Mesodermal cell (in vitro differentiated cells): Measurements from ENCODE around the gene NT5C1A.

Experiments
- H3K27ac ChIP-seq: 2 replicates; pipeline ENCODE4 v1.7.0; 2013; ENCODE audit warnings: mild to moderate bottlenecking, low read depth, low read length, moderate library complexity; ENCODE audit not compliant: severe bottlenecking
- H3K36me3 ChIP-seq: 2 replicates; pipeline ENCODE4 v1.7.1; 2013; ENCODE audit warnings: mild to moderate bottlenecking, low read length, moderate library complexity; ENCODE audit not compliant: control insufficient read depth, insufficient read depth
- H3K4me1 ChIP-seq: one replicate; pipeline ENCODE4 v1.7.1; 2013; ENCODE audit warnings: mild to moderate bottlenecking, low read length; ENCODE audit not compliant: insufficient read depth, control insufficient read depth, poor library complexity, severe bottlenecking
- H3K4me3 ChIP-seq: 2 replicates; pipeline ENCODE4 v1.7.0; 2013; ENCODE audit warnings: low read length, control low read depth, mild to moderate bottlenecking; ENCODE audit not compliant: insufficient read depth, poor library complexity, severe bottlenecking; ENCODE audit errors: extremely low read depth
- H3K9me3 ChIP-seq: 2 replicates; pipeline ENCODE4 v1.7.1; 2013; ENCODE audit warnings: mild to moderate bottlenecking, low read length, moderate library complexity; ENCODE audit not compliant: control insufficient read depth
- WGBS, 2 experiments: methylation state at CpG; one replicate each; pipeline ENCODE4 v1.1.5; 2013; ENCODE audit warnings: missing lambda C conversion rate in 2 of 2; ENCODE audit not compliant: insufficient coverage in 2 of 2; 5-methylcytosine and 5-hydroxymethylcytosine counted together

Gene NT5C1A

DNA sequence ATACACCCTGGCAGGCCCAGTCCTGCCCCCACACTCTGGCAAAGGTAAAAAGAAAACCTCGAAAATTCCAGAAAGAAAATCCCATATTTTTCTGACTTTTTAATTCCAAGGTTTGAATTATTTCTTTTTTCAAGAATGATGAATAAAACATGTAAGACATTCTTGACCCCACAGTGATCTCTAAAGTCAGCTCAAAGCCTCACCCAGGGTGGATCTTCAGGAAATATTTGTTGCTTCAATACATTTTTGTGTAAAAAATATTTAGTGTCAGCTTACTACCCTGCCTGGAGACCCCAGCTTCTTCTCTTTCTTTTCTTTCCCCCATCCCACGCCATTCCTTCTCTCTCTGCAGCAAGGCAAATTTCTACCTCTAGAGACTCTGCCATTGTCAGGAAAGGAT is 7.0 kb upstream of the NT5C1A start:
- no peak overlapping the region for H3K27ac ChIP-seq
- peaks cover 5% of the 10 kb centered on the region for H3K4me1 ChIP-seq
- WGBS, 2 experiments = 60% methylated on average over 1 of the region's 2 CpGs; no CpG with 5 or more reads in 1 of the 2 experiments
- H3K4me3 ChIP-seq = no peak overlapping the region
- no peaks in the 10 kb centered on the region for H3K36me3 ChIP-seq
- H3K9me3 ChIP-seq = no peaks in the 10 kb centered on the region

DNA sequence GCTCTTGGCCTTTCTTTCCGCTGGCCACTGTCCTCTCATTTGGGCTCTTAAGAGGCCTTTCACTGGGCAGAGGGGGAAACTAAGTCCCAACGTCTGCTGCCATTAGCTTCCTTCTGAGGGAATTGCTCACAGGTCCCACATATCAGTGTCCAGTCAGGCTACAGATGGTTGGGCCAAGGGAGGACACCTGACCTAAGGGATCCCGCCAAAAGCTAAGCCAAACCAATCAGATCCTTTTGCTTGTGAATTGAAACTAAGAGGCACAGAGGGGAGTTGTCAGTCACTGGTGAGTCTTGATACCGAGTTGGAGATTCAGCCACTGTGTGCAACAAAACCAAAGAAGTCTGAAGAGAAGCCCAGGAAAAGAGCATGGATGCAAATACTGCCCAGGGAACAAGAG is 5.7 kb upstream of the NT5C1A start:
- Histone ChIP-seq H3K9me3 (no peaks in the 10 kb centered on the region), H3K36me3 (no peaks in the 10 kb centered on the region), H3K4me1 (peaks cover 5% of the 10 kb centered on the region), H3K27ac (no peak overlapping the region), H3K4me3 (no peak overlapping the region)
- 54 to 62% methylated on average over 3 to 4 of the region's 4 CpGs for WGBS, 2 experiments

DNA sequence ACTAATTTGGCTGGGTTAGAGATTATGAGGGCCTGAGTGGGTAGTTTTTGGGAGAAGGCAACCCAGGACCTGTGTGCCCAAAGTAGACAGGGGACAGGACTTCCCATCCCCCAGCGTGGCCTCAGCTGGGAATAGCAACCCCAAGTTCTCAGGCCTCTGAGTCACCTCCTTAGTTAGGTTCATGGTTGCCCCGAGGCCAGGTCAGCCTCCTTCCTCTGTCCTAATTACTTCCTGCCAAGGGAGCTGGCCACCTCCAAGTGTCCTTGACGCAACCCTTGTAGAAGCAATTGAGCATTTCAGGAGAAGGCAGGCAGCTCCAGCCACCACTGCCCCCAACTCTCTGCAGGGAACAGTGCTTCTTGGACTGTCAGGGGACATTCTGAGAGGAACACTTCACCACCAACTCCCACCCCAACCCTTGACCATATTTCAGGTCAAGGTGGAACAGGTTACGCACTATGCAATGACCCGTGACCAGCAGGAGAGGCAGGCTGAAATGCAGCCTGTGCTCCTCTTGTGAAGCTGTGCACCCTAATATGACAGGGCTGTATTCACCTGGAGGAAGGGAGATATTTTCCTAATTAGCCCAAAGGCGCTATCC is 5.1 kb upstream of the NT5C1A start:
- Histone ChIP-seq H3K36me3 (no peaks in the 10 kb centered on the region), H3K4me3 (no peak overlapping the region), H3K4me1 (peaks cover 5% of the 10 kb centered on the region), H3K27ac (no peak overlapping the region), H3K9me3 (no peaks in the 10 kb centered on the region)
- 69 to 79% methylated on average over 6 of the region's 6 CpGs for WGBS, 2 experiments

DNA sequence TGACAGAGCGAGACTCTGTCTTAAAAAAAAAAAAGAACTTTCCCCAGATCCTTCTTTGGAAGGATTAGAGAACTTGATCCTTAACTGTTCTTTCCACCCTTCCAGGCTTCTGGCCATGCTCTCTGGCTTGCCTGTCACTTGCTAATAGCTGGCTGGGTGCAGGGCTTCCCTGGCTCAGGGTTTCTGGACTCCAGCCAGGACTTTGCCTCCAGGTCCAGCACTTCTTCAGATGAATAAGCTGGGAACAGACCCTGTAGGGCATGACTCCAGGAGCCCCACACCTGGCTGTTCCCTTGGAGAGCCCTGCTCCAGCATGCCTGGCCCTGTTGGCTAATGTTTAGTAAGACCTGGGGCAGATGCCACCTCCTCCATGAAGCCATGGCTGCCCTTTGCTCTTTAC is 3.3 kb upstream of the NT5C1A start:
- no peak overlapping the region for H3K4me3 ChIP-seq
- WGBS, 2 experiments = 100% methylated on average over 1 of the region's 1 CpG
- no peaks in the 10 kb centered on the region for H3K36me3 ChIP-seq
- H3K27ac ChIP-seq = no peak overlapping the region
- H3K4me1 ChIP-seq = peaks cover 14% of the 10 kb centered on the region
- H3K9me3 ChIP-seq = no peaks in the 10 kb centered on the region

DNA sequence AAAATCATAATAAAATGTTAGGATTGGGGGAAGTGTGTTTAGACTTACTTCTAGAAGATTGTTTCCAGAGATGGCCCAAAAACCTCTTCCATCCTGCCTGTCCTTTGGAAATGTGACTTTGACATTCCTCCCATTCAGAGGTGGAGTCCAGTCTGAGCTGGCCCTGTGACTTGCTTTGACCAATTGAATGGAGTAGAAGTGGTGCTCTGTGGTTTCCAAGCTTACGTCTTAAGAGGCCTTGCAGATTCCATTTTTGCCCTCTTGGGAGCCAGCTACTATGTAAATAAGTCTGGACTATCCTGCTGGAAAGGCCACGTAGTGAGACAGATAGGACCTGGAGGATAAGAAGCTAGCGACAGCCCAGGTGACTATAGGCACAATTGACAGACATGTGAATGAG is 1.3 kb upstream of the NT5C1A start:
- peaks cover 14% of the 10 kb centered on the region for H3K4me1 ChIP-seq
- H3K27ac ChIP-seq = no peak overlapping the region
- WGBS, 2 experiments = 69 to 74% methylated on average over 3 of the region's 3 CpGs
- H3K36me3 ChIP-seq = no peaks in the 10 kb centered on the region
- no peak overlapping the region for H3K4me3 ChIP-seq
- no peaks in the 10 kb centered on the region for H3K9me3 ChIP-seq

DNA sequence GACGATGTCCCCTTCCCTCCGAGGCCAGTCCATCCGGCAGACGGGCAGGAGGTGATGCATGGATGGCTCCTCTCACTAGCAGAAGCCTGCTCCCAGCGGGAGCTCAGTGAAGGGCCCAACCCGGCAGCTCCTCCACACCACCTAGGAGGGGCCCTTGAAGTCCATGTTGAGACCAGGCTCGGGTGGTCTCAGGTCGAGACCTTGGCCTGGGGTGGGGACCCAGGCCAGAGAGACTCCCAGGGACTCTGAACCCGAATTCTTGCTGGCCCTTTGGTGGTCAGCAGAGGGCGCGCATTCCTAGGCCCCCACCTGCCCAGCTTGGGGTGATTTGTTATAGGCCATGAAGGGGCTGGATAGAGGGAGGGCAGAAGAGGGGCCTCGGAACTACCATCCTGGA is 642 bp upstream of the NT5C1A start:
- H3K27ac ChIP-seq = no peak overlapping the region
- no peaks in the 10 kb centered on the region for H3K36me3 ChIP-seq
- H3K4me1 ChIP-seq = peaks cover 14% of the 10 kb centered on the region
- no peaks in the 10 kb centered on the region for H3K9me3 ChIP-seq
- no peak overlapping the region for H3K4me3 ChIP-seq
- WGBS, 2 experiments = 6 to 14% methylated on average over 10 of the region's 12 CpGs

DNA sequence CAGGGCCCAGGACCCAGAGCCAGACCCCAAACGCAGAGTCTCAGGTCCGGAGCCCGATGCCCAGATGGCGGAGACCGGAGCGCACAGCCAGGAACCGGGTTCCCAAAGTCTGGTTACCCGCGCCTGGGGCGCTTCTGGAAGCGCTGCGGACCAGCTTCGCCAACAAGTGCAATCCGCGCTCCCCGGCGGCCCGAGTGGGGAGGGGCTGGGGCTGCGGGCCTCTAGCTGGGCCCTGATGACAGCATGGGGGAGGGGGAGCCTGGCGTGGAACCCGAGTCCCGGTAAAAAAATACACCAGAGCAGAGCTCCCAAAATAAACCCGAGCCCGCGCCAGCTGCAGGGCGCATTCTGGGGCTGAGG is 494 bp downstream of the NT5C1A start:
- no peak overlapping the region for H3K27ac ChIP-seq
- H3K9me3 ChIP-seq = no peaks in the 10 kb centered on the region
- H3K4me1 ChIP-seq = peaks cover 9% of the 10 kb centered on the region
- peak overlapping the region; percentile 32 for H3K4me3 ChIP-seq
- 4% methylated on average over 21 to 24 of the region's 26 CpGs for WGBS, 2 experiments
- H3K36me3 ChIP-seq = no peaks in the 10 kb centered on the region

DNA sequence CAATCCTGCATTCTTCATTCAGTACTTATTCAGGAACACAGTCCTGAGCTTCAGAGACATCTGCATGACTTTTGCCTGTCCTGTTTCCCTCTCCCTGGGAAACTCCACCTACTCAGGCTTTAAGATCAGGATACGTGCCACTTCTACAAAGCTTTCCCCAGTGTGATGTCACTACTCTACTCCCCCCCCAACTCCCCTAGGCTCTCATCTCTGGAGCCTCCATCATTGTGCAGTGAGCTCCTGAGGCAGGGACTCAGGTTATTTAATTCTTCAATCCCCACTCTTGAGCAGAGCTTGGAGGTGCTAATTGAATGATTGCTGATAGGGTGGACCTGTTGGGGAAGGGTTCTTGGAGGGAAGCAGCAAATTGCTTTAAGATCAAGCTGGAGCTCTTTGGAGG is 1.2 kb downstream of the NT5C1A start:
- Histone ChIP-seq H3K36me3 (no peaks in the 10 kb centered on the region), H3K27ac (no peak overlapping the region), H3K4me3 (no peak overlapping the region), H3K4me1 (peaks cover 9% of the 10 kb centered on the region), H3K9me3 (no peaks in the 10 kb centered on the region)
- 9 to 22% methylated on average over 1 of the region's 1 CpG for WGBS, 2 experiments

DNA sequence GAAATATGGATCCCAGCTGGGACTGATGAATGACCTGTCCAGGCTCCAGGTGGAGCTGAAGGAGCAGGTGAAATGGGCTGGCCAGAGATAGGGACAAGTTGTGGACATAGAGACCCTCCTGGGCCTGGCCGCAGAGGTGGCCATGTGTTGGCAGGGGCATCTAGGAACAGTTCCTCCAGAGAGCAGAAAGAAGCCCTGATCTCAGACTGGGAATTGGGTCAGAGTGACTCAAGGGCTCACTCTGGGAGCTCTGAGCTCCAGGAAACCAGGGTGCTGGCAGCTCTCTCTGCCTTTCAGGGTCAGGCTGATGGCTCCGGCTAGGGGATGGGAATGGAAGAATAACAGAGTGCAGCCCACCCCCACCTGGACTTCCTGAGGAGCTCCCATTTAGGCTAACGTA is 3.0 kb downstream of the NT5C1A start:
- Histone ChIP-seq H3K9me3 (no peaks in the 10 kb centered on the region), H3K36me3 (no peaks in the 10 kb centered on the region), H3K27ac (no peak overlapping the region), H3K4me3 (no peak overlapping the region), H3K4me1 (peaks cover 9% of the 10 kb centered on the region)
- 88 to 92% methylated on average over 2 to 3 of the region's 3 CpGs for WGBS, 2 experiments

DNA sequence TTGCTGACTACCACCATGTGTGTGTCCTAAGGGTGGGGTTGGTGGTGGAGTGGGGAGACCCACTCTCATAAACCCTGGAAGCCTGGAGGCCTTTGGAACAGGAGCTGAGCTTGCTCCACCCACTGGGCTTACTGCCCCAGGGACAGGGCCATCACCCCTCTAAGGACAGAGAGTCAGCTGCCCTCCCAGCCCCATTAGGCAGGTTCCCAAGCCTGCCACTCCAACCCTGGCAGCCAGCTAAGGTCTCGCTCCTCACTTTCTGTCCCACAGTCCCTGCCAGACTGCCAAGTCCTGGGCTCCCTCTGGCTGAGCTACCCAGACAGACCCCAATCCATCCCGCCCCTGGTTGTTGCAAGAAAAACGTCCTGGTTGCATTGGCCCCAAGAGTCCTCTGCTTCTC is 3.8 kb downstream of the NT5C1A start:
- Histone ChIP-seq H3K4me3 (no peak overlapping the region), H3K36me3 (no peaks in the 10 kb centered on the region), H3K27ac (no peak overlapping the region), H3K9me3 (no peaks in the 10 kb centered on the region), H3K4me1 (peaks cover 9% of the 10 kb centered on the region)
- WGBS, 2 experiments = 42 to 53% methylated on average over 3 of the region's 3 CpGs

DNA sequence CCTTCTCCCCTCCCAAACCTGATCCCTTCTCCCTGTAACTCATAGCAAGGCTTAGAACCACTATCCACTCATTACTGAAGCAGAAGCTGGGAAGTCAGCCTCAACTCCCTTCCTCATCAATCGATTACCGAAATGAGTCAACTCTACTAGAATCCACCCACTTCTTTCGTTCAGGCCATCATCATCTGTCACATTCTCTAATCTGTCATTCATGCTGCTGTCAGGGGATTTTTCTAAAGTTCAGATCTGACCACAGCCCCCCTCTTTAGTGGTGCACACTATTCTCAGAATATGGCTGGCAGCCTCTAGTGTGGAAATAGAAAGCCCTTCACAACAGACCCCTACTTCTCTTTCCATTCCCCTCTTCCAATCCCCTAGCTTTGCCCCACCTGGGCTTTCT is 5.1 kb downstream of the NT5C1A start:
- WGBS, 2 experiments = 73 to 78% methylated on average over 3 of the region's 3 CpGs
- Histone ChIP-seq H3K36me3 (no peaks in the 10 kb centered on the region), H3K27ac (no peak overlapping the region), H3K9me3 (no peaks in the 10 kb centered on the region), H3K4me1 (peaks cover 8% of the 10 kb centered on the region), H3K4me3 (no peak overlapping the region)
